HepG2 (cell line): ENCODE measurements around the gene PFDN5. TPM values are rescaled to one million over a fixed set of nuclear protein-coding genes. Genes with fewer than 3 reads are reported as not detected.
A peak's percentile ranks its signal among the peaks of the same experiment; 100 is the strongest.

Experiments
- GATA4 ChIP-seq: sonication (generic); IDR thresholded peaks from 2 replicates; pipeline ENCODE4 v1.6.1; 2016; ENCODE audit warnings: antibody characterized with exemption, low read depth, borderline replicate concordance
- HNRNPK ChIP-seq: fragments of 200-400 bp; formaldehyde crosslinking; IDR thresholded peaks from 2 replicates; pipeline ENCODE4 v1.6.1; 2018; ENCODE audit warnings: low read length, low read depth, moderate library complexity, mild to moderate bottlenecking; ENCODE audit not compliant: poor library complexity, severe bottlenecking
- HNRNPLL ChIP-seq: fragments of 200-400 bp; formaldehyde crosslinking; IDR thresholded peaks from 2 replicates; pipeline ENCODE4 v1.6.1; 2017; ENCODE audit warnings: mild to moderate bottlenecking, low read depth, low read length; ENCODE audit not compliant: poor library complexity, severe bottlenecking
- NFIB ChIP-seq: sonication (generic); formaldehyde crosslinking; IDR thresholded peaks from 2 replicates; pipeline ENCODE4 v1.9.0; 2021; ENCODE audit warnings: missing genetic modification reagents, mild to moderate bottlenecking, borderline replicate concordance
- PAF1 ChIP-seq: IDR thresholded peaks from 2 replicates; pipeline ENCODE4 v1.6.1; 2016; ENCODE audit warnings: missing genetic modification reagents, missing compliant biosample characterization
- ZNF225 ChIP-seq: sonication (generic); formaldehyde crosslinking; IDR thresholded peaks from 2 replicates; pipeline ENCODE4 v1.4.0; 2020; ENCODE audit warnings: mild to moderate bottlenecking, missing genetic modification reagents
- ZNF501 ChIP-seq: sonication (generic); formaldehyde crosslinking; IDR thresholded peaks from 2 replicates; pipeline ENCODE4 v1.5.1; 2020; ENCODE audit warnings: mild to moderate bottlenecking, moderate library complexity, missing genetic modification reagents
- ZNF550 ChIP-seq: sonication (generic); formaldehyde crosslinking; IDR thresholded peaks from 2 replicates; pipeline ENCODE4 v1.4.0; 2020; ENCODE audit warnings: mild to moderate bottlenecking, missing genetic modification reagents, borderline replicate concordance
- ZNF569 ChIP-seq: sonication (generic); formaldehyde crosslinking; IDR thresholded peaks from 2 replicates; pipeline ENCODE4 v1.5.0; 2020; ENCODE audit warnings: mild to moderate bottlenecking, missing genetic modification reagents, moderate library complexity, borderline replicate concordance
- ZNF605 ChIP-seq: sonication (generic); formaldehyde crosslinking; IDR thresholded peaks from 2 replicates; pipeline ENCODE4 v1.8.0; 2022; ENCODE audit warnings: mild to moderate bottlenecking, missing genetic modification reagents
- polyA plus RNA-seq, 8 experiments: library from polyadenylated mRNA; depleted of rRNA in 3 of 8; stranded (reverse) in 7 of 8; unstranded in 1 of 8; fragments of >200 nt; fragmentation: Illumina TruSeq in 4 of 8; extraction: Trizol in 4 of 8; gene quantifications; 2 replicates each; pipeline versions ENCODE4 v1.2.1 to v1.2.3, GENCODE V29; 2011 to 2016; ENCODE audit warnings: low read depth in 4 of 8, missing spikeins in 1 of 8, mixed read lengths in 1 of 8; ENCODE audit not compliant: insufficient read depth in 1 of 8
- total RNA-seq, 5 experiments: library from RNA; depleted of rRNA; stranded (reverse); fragments of >200 nt; fragmentation: Illumina TruSeq; extraction: Trizol; gene quantifications; 2 replicates each; pipeline ENCODE4 v1.2.3, GENCODE V29; 2016; ENCODE audit warnings: low read depth in 1 of 5
- TF ChIP-seq, protein P1 (sequence below): IDR thresholded peaks from 2 replicates; pipeline ENCODE4 v1.6.1; 2012; ENCODE audit warnings: low read length, improper control_type of control experiment
- TF ChIP-seq, protein P2 (sequence below): sonication (generic); formaldehyde crosslinking; IDR thresholded peaks from 2 replicates; pipeline ENCODE4 v1.4.0; 2020; ENCODE audit warnings: missing genetic modification reagents, low read depth, mild to moderate bottlenecking, borderline replicate concordance
- TF ChIP-seq, protein P3 (sequence below): IDR thresholded peaks from 2 replicates; pipeline ENCODE4 v1.6.1; 2016; ENCODE audit warnings: low read depth
- TF ChIP-seq, protein P4 (sequence below): sonication (generic); formaldehyde crosslinking; IDR thresholded peaks from 2 replicates; pipeline ENCODE4 v1.5.0; 2020; ENCODE audit warnings: mild to moderate bottlenecking, missing genetic modification reagents, moderate library complexity
- TF ChIP-seq, protein P5 (sequence below): IDR thresholded peaks from 2 replicates; pipeline ENCODE4 v1.6.1; 2016; ENCODE audit warnings: low read depth, missing genetic modification reagents, missing compliant biosample characterization

PFDN5 gene
- total and polyA plus RNA-seq, 2 of the 13 experiments (the other 11 are each of a cell fraction or from before 2014, with no cell fraction given): 449 to 462 TPM

DNA sequence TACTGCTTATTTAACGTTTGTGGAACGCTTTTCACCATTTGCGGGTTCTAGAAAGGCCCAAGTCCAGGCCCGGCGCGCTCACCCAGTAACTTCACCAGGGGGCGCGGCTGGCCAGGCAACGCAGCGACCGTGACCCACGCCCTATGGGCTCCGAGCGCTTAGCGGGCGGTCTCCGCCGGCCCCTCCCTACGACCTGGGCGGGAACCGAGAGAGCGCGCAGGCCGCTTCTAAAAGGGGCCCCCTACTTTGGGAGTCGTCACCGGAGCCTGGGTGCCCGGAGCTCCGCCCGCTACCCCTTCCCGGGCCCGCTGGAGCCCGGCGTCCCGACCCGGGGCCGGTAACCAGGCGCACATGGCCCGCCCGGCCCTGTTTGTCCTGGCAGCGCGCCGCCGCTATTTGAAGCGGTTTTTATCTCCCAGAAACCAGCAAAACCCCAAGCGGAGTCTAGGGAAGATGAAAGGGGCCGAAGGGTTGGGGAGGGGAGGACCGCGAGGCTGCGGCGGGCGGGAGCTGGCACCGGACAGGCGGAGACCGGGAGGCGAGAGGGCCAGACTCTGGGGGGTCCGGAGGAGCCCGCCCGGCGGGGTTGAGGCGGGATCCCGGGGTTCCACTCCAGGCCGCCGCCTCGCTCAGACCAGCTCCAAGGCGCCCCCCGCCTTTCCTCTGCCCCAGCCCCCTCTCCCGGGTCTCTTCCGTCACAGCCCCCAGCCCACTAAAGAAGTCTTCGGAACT is 29.6 kb downstream of the PFDN5 start (continued):
- TF ChIP-seq, protein P1, sequence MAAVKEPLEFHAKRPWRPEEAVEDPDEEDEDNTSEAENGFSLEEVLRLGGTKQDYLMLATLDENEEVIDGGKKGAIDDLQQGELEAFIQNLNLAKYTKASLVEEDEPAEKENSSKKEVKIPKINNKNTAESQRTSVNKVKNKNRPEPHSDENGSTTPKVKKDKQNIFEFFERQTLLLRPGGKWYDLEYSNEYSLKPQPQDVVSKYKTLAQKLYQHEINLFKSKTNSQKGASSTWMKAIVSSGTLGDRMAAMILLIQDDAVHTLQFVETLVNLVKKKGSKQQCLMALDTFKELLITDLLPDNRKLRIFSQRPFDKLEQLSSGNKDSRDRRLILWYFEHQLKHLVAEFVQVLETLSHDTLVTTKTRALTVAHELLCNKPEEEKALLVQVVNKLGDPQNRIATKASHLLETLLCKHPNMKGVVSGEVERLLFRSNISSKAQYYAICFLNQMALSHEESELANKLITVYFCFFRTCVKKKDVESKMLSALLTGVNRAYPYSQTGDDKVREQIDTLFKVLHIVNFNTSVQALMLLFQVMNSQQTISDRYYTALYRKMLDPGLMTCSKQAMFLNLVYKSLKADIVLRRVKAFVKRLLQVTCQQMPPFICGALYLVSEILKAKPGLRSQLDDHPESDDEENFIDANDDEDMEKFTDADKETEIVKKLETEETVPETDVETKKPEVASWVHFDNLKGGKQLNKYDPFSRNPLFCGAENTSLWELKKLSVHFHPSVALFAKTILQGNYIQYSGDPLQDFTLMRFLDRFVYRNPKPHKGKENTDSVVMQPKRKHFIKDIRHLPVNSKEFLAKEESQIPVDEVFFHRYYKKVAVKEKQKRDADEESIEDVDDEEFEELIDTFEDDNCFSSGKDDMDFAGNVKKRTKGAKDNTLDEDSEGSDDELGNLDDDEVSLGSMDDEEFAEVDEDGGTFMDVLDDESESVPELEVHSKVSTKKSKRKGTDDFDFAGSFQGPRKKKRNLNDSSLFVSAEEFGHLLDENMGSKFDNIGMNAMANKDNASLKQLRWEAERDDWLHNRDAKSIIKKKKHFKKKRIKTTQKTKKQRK: no peak
- TF ChIP-seq NFIB (CRISPR knock-in tag) (no peak), ZNF501 (peak; percentile 95), ZNF225 (CRISPR knock-in tag) (no peak), ZNF550 (CRISPR knock-in tag) (no peak; the same call in 1 of the 2 replicates), HNRNPLL (peak; percentile 85), ZNF605 (CRISPR knock-in tag) (peak; percentile 79), GATA4 (no peak), HNRNPK (peak; percentile 83), ZNF569 (no peak), PAF1 (CRISPR knock-in tag) (no peak)
- TF ChIP-seq, protein P2, sequence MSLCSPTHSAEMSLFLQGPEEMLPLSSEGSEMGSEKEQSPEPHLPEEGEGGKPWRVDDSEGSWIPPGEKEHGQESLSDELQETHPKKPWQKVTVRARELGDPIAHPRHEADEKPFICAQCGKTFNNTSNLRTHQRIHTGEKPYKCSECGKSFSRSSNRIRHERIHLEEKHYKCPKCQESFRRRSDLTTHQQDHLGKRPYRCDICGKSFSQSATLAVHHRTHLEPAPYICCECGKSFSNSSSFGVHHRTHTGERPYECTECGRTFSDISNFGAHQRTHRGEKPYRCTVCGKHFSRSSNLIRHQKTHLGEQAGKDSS: no peak
- TF ChIP-seq, protein P3, sequence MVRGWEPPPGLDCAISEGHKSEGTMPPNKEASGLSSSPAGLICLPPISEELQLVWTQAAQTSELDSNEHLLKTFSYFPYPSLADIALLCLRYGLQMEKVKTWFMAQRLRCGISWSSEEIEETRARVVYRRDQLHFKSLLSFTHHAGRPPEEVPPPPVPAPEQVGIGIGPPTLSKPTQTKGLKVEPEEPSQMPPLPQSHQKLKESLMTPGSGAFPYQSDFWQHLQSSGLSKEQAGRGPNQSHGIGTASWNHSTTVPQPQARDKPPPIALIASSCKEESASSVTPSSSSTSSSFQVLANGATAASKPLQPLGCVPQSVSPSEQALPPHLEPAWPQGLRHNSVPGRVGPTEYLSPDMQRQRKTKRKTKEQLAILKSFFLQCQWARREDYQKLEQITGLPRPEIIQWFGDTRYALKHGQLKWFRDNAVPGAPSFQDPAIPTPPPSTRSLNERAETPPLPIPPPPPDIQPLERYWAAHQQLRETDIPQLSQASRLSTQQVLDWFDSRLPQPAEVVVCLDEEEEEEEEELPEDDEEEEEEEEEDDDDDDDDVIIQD (CRISPR knock-in tag): no peak; the same call in 1 of the 2 replicates
- TF ChIP-seq, protein P4, sequence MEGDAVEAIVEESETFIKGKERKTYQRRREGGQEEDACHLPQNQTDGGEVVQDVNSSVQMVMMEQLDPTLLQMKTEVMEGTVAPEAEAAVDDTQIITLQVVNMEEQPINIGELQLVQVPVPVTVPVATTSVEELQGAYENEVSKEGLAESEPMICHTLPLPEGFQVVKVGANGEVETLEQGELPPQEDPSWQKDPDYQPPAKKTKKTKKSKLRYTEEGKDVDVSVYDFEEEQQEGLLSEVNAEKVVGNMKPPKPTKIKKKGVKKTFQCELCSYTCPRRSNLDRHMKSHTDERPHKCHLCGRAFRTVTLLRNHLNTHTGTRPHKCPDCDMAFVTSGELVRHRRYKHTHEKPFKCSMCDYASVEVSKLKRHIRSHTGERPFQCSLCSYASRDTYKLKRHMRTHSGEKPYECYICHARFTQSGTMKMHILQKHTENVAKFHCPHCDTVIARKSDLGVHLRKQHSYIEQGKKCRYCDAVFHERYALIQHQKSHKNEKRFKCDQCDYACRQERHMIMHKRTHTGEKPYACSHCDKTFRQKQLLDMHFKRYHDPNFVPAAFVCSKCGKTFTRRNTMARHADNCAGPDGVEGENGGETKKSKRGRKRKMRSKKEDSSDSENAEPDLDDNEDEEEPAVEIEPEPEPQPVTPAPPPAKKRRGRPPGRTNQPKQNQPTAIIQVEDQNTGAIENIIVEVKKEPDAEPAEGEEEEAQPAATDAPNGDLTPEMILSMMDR (CRISPR knock-in tag): peak; percentile 96
- TF ChIP-seq, protein P5, sequence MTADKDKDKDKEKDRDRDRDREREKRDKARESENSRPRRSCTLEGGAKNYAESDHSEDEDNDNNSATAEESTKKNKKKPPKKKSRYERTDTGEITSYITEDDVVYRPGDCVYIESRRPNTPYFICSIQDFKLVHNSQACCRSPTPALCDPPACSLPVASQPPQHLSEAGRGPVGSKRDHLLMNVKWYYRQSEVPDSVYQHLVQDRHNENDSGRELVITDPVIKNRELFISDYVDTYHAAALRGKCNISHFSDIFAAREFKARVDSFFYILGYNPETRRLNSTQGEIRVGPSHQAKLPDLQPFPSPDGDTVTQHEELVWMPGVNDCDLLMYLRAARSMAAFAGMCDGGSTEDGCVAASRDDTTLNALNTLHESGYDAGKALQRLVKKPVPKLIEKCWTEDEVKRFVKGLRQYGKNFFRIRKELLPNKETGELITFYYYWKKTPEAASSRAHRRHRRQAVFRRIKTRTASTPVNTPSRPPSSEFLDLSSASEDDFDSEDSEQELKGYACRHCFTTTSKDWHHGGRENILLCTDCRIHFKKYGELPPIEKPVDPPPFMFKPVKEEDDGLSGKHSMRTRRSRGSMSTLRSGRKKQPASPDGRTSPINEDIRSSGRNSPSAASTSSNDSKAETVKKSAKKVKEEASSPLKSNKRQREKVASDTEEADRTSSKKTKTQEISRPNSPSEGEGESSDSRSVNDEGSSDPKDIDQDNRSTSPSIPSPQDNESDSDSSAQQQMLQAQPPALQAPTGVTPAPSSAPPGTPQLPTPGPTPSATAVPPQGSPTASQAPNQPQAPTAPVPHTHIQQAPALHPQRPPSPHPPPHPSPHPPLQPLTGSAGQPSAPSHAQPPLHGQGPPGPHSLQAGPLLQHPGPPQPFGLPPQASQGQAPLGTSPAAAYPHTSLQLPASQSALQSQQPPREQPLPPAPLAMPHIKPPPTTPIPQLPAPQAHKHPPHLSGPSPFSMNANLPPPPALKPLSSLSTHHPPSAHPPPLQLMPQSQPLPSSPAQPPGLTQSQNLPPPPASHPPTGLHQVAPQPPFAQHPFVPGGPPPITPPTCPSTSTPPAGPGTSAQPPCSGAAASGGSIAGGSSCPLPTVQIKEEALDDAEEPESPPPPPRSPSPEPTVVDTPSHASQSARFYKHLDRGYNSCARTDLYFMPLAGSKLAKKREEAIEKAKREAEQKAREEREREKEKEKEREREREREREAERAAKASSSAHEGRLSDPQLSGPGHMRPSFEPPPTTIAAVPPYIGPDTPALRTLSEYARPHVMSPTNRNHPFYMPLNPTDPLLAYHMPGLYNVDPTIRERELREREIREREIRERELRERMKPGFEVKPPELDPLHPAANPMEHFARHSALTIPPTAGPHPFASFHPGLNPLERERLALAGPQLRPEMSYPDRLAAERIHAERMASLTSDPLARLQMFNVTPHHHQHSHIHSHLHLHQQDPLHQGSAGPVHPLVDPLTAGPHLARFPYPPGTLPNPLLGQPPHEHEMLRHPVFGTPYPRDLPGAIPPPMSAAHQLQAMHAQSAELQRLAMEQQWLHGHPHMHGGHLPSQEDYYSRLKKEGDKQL (CRISPR knock-in tag): no peak
